Kidney epithelial cell (primary cell): Measurements from ENCODE around the gene NRN1. TPM values are rescaled to one million over a fixed set of nuclear protein-coding genes. Genes with fewer than 3 reads are reported as not detected.
A peak's percentile ranks its signal among the peaks of the same experiment; 100 is the strongest.
"Not testable (repeated sequence)": the region's sequence is repeated elsewhere in the genome, so short reads cannot be mapped to it uniquely, and the experiment has no call there.

Experiments
- DNase-seq: peaks from one replicate; pipeline ENCODE4 v3.0.0-alpha.2; 2010; ENCODE audit warnings: low read depth
- H3K27me3 ChIP-seq: 2 replicates; pipeline ENCODE4 v1.6.0; 2011; ENCODE audit warnings: low read length; ENCODE audit not compliant: control insufficient read depth, insufficient read depth
- H3K36me3 ChIP-seq: 2 replicates; pipeline ENCODE4 v1.5.1; 2011; ENCODE audit warnings: low read length; ENCODE audit not compliant: control insufficient read depth, insufficient read depth
- H3K4me3 ChIP-seq: 2 replicates; pipeline ENCODE4 v1.5.1; 2011; ENCODE audit warnings: low read depth, mild to moderate bottlenecking, control low read depth, low read length
- total RNA-seq: library from RNA; depleted of rRNA; stranded (reverse); fragments of >200 nt; gene quantifications from 2 replicates; pipeline ENCODE4 v1.2.3, GENCODE V29; 2015
- TF ChIP-seq, protein P1 (sequence below): IDR thresholded peaks from 2 replicates; pipeline ENCODE4 v1.5.1; 2011; ENCODE audit warnings: mild to moderate bottlenecking, moderate library complexity, low read length, control low read depth, inconsistent platforms; ENCODE audit not compliant: insufficient read depth, poor library complexity, severe bottlenecking

The NRN1 gene
- total RNA-seq, 1 donor from 2014 or later, result 3.1 TPM

GRCh38 chr6:5976811-5977210 lies 29.9 kb downstream of the NRN1 start:
- TF ChIP-seq, protein P1, sequence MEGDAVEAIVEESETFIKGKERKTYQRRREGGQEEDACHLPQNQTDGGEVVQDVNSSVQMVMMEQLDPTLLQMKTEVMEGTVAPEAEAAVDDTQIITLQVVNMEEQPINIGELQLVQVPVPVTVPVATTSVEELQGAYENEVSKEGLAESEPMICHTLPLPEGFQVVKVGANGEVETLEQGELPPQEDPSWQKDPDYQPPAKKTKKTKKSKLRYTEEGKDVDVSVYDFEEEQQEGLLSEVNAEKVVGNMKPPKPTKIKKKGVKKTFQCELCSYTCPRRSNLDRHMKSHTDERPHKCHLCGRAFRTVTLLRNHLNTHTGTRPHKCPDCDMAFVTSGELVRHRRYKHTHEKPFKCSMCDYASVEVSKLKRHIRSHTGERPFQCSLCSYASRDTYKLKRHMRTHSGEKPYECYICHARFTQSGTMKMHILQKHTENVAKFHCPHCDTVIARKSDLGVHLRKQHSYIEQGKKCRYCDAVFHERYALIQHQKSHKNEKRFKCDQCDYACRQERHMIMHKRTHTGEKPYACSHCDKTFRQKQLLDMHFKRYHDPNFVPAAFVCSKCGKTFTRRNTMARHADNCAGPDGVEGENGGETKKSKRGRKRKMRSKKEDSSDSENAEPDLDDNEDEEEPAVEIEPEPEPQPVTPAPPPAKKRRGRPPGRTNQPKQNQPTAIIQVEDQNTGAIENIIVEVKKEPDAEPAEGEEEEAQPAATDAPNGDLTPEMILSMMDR, result no peak
- H3K36me3 ChIP-seq, result no peaks in the 10 kb centered on the region
- H3K27me3 ChIP-seq, result no peaks in the 10 kb centered on the region
- no peak for DNase-seq
- H3K4me3 ChIP-seq, result no peak overlapping the region

DNA sequence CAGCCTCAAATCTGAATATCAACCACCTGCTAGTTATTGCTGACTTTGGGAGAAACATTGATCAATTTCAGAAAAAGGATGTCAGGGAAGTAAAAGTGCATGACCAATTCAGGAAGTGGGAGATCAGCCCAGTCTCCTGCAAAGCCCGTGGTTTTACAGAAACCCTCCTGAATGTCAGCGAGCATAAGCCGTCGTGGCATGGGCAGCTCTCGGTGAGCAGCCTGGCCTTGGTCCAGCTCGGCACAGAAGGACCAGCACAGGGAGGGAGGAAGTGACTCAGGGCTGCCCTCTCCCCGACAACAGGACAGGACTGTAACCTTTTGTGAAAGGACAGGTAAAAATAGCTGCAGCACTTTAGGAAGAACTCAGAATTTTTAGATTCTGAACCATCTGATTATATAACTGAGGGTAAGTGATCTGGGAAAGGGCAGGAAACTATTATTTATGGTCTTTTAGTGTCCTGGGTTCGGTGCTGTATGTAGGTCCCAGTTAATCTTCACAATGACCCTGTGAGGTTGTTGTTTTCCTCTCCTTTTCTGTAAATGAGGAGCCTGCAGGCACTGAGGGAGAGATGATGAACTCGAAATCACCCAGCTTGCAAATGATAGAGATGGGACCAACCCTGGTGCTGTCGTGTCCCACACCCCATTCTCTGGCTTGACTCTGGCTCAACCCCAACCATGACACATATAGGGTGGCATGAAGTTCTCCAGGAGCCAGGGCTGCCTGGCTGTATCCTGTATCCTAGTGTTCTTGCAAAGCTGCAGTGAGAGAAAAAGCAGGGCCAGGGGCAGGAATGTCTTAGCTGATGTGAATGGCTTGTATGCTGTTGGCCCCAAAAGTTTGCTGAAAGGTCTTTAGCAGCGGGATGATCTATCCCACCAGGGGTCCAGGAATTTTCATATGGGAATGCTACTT lies 37.6 kb downstream of the NRN1 start:
- Histone ChIP-seq H3K36me3 (no peaks in the 10 kb centered on the region), H3K27me3 (no peaks in the 10 kb centered on the region), H3K4me3 (no peak overlapping the region)
- DNase-seq, result peak; percentile 14
- TF ChIP-seq, protein P1, result no peak

DNA sequence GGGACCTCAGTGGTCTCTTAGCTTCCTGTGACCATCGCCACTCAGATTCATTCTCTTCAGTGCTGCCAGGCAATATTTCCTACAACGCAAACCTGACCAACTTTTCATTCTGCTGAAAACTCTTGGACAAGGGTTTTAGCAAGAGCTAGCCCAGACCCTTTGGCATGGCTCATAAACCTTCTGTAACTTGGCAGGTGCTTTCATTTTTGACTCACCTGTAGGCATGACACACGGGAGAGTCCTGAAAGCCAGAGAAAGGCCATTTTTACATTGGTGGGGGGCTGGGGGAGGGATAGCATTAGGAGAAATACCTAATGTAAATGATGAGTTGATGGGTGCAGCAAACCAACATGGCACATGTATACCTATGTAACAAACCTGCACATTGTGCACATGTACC lies 38.7 kb downstream of the NRN1 start:
- not testable (repeated sequence) for H3K4me3 ChIP-seq, DNase-seq, H3K36me3 ChIP-seq, H3K27me3 ChIP-seq

DNA sequence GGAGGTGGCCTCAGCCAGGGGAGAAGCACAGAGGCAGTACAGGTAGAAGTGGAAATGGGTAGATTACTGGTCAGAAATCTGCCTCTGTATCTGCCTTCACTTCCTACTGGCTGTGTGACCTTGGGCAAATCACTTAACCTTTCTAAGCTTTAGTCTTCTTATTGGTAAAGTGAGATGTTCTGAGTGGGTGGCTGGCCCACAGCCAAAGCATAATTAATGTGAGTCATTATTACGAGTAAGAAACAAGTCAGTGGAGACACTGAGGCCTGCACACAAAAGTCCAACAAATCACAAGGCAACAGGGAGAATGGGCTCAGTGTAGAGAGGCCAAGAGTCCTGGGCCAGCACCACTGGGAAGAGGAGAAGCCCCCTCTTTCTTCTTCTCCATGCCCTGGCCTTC lies 39.1 kb downstream of the NRN1 start:
- H3K4me3 ChIP-seq, result no peak overlapping the region
- no peaks in the 10 kb centered on the region for H3K36me3 ChIP-seq
- H3K27me3 ChIP-seq, result no peaks in the 10 kb centered on the region
- TF ChIP-seq, protein P1, result no peak
- no peak for DNase-seq

DNA sequence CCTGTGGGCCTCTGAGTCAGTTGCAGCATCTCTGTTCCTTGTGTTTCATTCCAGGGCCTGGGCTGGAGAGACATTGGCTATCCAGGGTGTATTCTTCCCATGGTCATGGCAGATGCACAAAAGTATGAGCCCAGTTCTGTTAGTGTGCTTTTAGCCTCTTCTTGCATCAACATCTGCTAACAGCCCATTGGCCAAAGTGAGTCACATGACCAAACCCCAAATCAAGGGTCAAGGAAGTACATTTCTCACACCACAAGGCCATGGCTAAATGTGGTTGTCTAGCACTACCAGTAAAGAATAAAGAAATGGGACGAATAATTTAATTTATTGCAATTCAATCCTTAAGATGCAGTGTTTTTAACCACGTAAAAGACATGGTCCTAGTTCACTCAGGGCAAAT lies 43.9 kb downstream of the NRN1 start:
- no peak for DNase-seq
- Histone ChIP-seq H3K36me3 (no peaks in the 10 kb centered on the region), H3K27me3 (no peaks in the 10 kb centered on the region), H3K4me3 (no peak overlapping the region)
- TF ChIP-seq, protein P1, result no peak

DNA sequence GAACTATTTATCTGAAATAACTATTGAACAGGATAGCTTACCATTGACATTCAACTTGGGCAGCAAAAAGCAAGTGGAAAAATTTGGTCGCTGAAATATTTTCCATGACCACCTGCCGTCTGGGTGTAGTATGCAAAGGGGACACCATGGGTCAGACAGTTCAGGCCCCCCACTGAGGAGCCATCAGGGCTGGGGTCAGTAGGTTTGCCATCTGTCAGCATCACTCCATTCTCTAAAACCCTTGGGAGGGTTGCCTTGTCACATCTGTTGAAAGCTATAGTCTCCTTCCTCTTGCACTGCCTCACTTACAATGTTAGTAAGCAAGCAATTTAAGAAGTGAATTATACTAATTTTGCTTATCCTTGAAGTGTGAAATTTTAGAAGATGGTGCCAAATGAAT lies 44.9 kb downstream of the NRN1 start:
- TF ChIP-seq, protein P1, result no peak
- Histone ChIP-seq H3K27me3 (no peaks in the 10 kb centered on the region), H3K36me3 (no peaks in the 10 kb centered on the region), H3K4me3 (no peak overlapping the region)
- no peak for DNase-seq
